Mesenchymal stem cell (in vitro differentiated cells and primary cell): Measurements from ENCODE around the gene C20orf204.

Experiments used
- DNase-seq: peaks from one replicate; pipeline ENCODE4 v3.0.0-alpha.2; 2013
- H2AFZ ChIP-seq: one replicate; pipeline ENCODE4 v1.6.1; 2013; ENCODE audit warnings: low read depth, mild to moderate bottlenecking, control low read depth, inconsistent platforms, low read length, moderate library complexity
- H2AK5ac ChIP-seq: 2 replicates; pipeline ENCODE4 v1.6.1; 2013; ENCODE audit warnings: low read length, moderate library complexity, mild to moderate bottlenecking, inconsistent platforms; ENCODE audit not compliant: severe bottlenecking
- H2BK120ac ChIP-seq: one replicate; pipeline ENCODE4 v1.6.1; 2013; ENCODE audit warnings: low read depth, mild to moderate bottlenecking, inconsistent platforms, low read length, moderate library complexity
- H2BK12ac ChIP-seq, 2 experiments: one replicate each; pipeline ENCODE4 v1.6.1; 2013; ENCODE audit warnings: inconsistent platforms in 2 of 2, low read length in 2 of 2, mild to moderate bottlenecking in 2 of 2, moderate library complexity in 2 of 2, control low read depth in 1 of 2
- H2BK15ac ChIP-seq: one replicate; pipeline ENCODE4 v1.6.1; 2013; ENCODE audit warnings: mild to moderate bottlenecking, low read depth, inconsistent platforms; ENCODE audit not compliant: poor library complexity, severe bottlenecking
- H2BK5ac ChIP-seq: 2 replicates; pipeline ENCODE4 v1.6.1; 2013; ENCODE audit warnings: low read depth, mild to moderate bottlenecking, low read length, control low read depth, inconsistent platforms; ENCODE audit not compliant: poor library complexity, severe bottlenecking
- H3K14ac ChIP-seq, 2 experiments: one replicate each; pipeline ENCODE4 v1.6.1; 2013; ENCODE audit warnings: inconsistent platforms in 2 of 2, low read length in 2 of 2, control low read depth in 1 of 2, mild to moderate bottlenecking in 1 of 2, moderate library complexity in 1 of 2
- H3K18ac ChIP-seq, 2 experiments: one replicate each; pipeline ENCODE4 v1.6.1; 2013; ENCODE audit warnings: inconsistent platforms in 2 of 2, low read length in 2 of 2, control low read depth in 1 of 2, low read depth in 1 of 2, mild to moderate bottlenecking in 1 of 2
- H3K23ac ChIP-seq, 2 experiments: one replicate each; pipeline ENCODE4 v1.6.1; 2013; ENCODE audit warnings: inconsistent platforms in 2 of 2, low read length in 2 of 2, mild to moderate bottlenecking in 2 of 2, moderate library complexity in 2 of 2, control low read depth in 1 of 2
- H3K27ac ChIP-seq: 2 replicates; pipeline ENCODE4 v1.5.1; 2013; ENCODE audit warnings: mild to moderate bottlenecking, moderate library complexity, low read length, control low read depth, inconsistent platforms; ENCODE audit not compliant: poor library complexity, severe bottlenecking
- H3K27me3 ChIP-seq, 2 experiments: 2 replicates each; pipeline versions ENCODE4 v1.6.1 to v1.7.0; 2013; ENCODE audit warnings: low read length in 2 of 2, mild to moderate bottlenecking in 2 of 2, moderate library complexity in 2 of 2, control low read depth in 1 of 2, inconsistent platforms in 1 of 2; ENCODE audit not compliant: control insufficient read depth in 1 of 2, insufficient read depth in 1 of 2
- H3K36me3 ChIP-seq, 2 experiments: 2 replicates each; pipeline versions ENCODE4 v1.6.1 to v1.7.0; 2013; ENCODE audit warnings: low read length in 2 of 2, control low read depth in 1 of 2, inconsistent platforms in 1 of 2, low read depth in 1 of 2, mild to moderate bottlenecking in 1 of 2; ENCODE audit not compliant: insufficient read depth in 2 of 2, control insufficient read depth in 1 of 2
- H3K4ac ChIP-seq, 2 experiments: one replicate each; pipeline ENCODE4 v1.6.1; 2013; ENCODE audit warnings: inconsistent platforms in 2 of 2, low read length in 2 of 2, mild to moderate bottlenecking in 2 of 2, moderate library complexity in 2 of 2, control low read depth in 1 of 2, low read depth in 1 of 2
- H3K4me1 ChIP-seq: 2 replicates; pipeline ENCODE4 v1.6.1; 2013; ENCODE audit warnings: low read depth, low read length, control low read depth; ENCODE audit not compliant: control insufficient read depth, insufficient read depth
- H3K4me2 ChIP-seq: 2 replicates; pipeline ENCODE4 v1.6.1; 2013; ENCODE audit warnings: low read length, mild to moderate bottlenecking, inconsistent platforms; ENCODE audit not compliant: poor library complexity, severe bottlenecking
- H3K4me3 ChIP-seq, 2 experiments: 2 replicates each; pipeline versions ENCODE4 v1.5.1 to v1.7.0; 2013; ENCODE audit warnings: low read length in 2 of 2, mild to moderate bottlenecking in 2 of 2, control low read depth in 1 of 2, low read depth in 1 of 2; ENCODE audit not compliant: insufficient read depth in 1 of 2
- H3K79me1 ChIP-seq: replicated peaks from 2 replicates; pipeline ENCODE4 v1.6.1; 2013; ENCODE audit warnings: mild to moderate bottlenecking, control low read depth, low read length, inconsistent platforms; ENCODE audit not compliant: poor library complexity, severe bottlenecking
- H3K9ac ChIP-seq: 2 replicates; pipeline ENCODE4 v1.7.0; 2013; ENCODE audit warnings: mild to moderate bottlenecking, low read length, moderate library complexity
- H3K9me3 ChIP-seq: 2 replicates; pipeline ENCODE4 v1.7.0; 2013; ENCODE audit warnings: mild to moderate bottlenecking, low read length; ENCODE audit not compliant: control insufficient read depth
- H4K8ac ChIP-seq: one replicate; pipeline ENCODE4 v1.6.1; 2013; ENCODE audit warnings: inconsistent platforms, mild to moderate bottlenecking, low read length, moderate library complexity
- H4K91ac ChIP-seq: one replicate; pipeline ENCODE4 v1.6.1; 2013; ENCODE audit warnings: mild to moderate bottlenecking, low read length, inconsistent platforms
- WGBS: methylation state at CpG from one replicate; pipeline ENCODE4 v1.1.7; 2013; ENCODE audit warnings: mixed read lengths; 5-methylcytosine and 5-hydroxymethylcytosine counted together

The C20orf204 gene

DNA sequence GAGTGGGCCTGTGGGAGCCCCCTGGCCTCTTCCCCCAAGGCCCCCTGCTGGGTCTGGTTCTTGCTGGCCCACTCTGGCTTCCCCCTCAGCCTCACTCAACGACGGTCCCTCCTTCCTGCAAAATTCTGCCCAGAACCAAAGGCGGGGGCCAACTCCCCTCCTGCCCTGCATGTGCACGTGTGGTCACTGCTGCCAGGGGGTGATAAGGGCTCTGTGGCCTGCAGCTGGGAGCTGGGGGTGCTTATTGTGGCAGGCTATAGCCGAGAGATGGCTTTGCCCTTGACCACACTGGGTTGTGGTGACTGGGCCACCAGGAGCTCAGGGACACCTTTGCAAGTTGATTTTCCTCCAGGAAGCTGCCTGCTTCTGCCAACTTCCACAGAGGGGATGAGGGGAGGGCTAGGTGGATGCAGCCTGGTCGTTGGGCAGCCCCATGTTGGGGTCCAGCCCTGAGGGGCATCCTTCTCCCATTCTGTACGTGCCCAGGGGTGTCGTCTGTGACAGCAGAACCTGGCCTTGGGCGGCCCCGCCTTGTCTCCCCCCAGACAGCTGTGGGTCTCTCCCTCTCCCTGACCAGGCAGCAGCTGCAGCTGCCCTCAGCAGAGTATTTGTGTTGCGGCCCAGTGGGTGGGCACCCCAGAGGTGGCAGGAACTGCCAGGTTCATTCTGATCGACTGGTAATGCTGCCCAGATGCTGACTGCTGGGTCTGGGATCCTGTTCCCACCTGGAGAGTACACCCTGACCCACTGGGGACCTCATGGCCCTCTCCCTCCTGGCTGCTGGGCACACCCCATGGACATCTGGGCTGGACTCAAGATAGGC lies 32.6 kb downstream of the C20orf204 start:
- no peak overlapping the region for H3K23ac ChIP-seq
- no peaks in the 10 kb centered on the region for H3K27me3 ChIP-seq
- H2AK5ac ChIP-seq: no peak overlapping the region
- H3K4me3 ChIP-seq: no peak overlapping the region
- H3K4ac ChIP-seq: no peak overlapping the region
- H3K79me1 ChIP-seq: peaks cover 7% of the 10 kb centered on the region
- H3K4me2 ChIP-seq: no peak overlapping the region
- H3K36me3 ChIP-seq: peaks cover 11 to 55% of the 10 kb centered on the region in 2 experiments
- H4K8ac ChIP-seq: no peak overlapping the region
- 90% methylated on average over 12 of the region's 12 CpGs for WGBS
- H2BK12ac ChIP-seq: no peak overlapping the region
- H2AFZ ChIP-seq: no peak overlapping the region
- H3K18ac ChIP-seq: no peak overlapping the region
- no peak overlapping the region for H2BK15ac ChIP-seq
- DNase-seq: no peak
- H3K27ac ChIP-seq: no peak overlapping the region
- no peak overlapping the region for H2BK120ac ChIP-seq
- no peaks in the 10 kb centered on the region for H3K9me3 ChIP-seq
- H3K4me1 ChIP-seq: peaks cover 39% of the 10 kb centered on the region
- H4K91ac ChIP-seq: no peak overlapping the region
- no peak overlapping the region for H3K9ac ChIP-seq
- no peak overlapping the region for H3K14ac ChIP-seq
- H2BK5ac ChIP-seq: no peak overlapping the region

- Histone ChIP-seq H3K27me3 (no peaks in the 10 kb centered on the region), H3K9me3 (no peaks in the 10 kb centered on the region), H3K18ac (no peak overlapping the region), H2BK15ac (no peak overlapping the region), H3K4me1 (peaks cover 33% of the 10 kb centered on the region), H3K9ac (no peak overlapping the region), H3K4ac (no peak overlapping the region), H3K4me2 (no peak overlapping the region), H3K36me3 (peaks cover 17 to 61% of the 10 kb centered on the region in 2 experiments), H4K91ac (no peak overlapping the region), H3K23ac (no peak overlapping the region), H2AFZ (no peak overlapping the region), H2BK12ac (no peak overlapping the region), H3K4me3 (no peak overlapping the region), H3K79me1 (peaks cover 2% of the 10 kb centered on the region), H2BK5ac (no peak overlapping the region), H2BK120ac (no peak overlapping the region), H2AK5ac (no peak overlapping the region), H3K14ac (no peak overlapping the region), H3K27ac (no peak overlapping the region), H4K8ac (no peak overlapping the region)
- DNase-seq: no peak
- 93% methylated on average over 20 of the region's 20 CpGs for WGBS
Observed at GRCh38 chr20:64069209-64069613, 33.2 kb downstream of the C20orf204 start.

DNA sequence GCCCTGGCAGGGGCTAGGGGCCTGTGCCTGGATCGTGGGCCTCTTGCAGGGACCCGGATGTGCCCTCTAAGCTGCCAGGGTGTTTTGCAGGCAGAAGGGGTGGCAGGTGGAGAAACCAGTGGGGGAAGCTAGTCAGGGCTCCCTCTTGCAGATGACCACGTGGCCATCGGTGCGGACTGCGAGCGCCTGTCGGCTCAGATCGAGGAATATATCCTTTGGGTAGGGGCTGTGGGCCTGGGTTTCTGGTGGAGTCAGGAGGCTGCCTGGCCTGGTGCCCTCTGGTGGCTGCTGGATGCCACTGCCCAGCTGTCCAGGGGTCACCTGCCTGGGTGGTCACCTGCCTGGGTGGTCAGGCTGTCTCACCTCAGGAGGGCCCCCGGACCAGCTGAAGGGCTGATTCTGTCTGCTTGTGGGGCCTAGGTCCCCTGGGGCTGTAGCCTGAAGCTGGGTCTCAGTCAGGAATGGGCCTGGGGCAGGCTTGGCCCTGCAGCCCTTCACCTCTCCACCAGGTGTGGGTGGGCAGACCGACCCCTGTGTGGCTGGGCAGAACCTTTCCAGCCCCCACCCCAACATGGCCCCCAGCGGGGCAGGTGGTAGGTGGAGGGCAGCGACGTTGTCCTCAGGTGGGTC lies 33.7 kb downstream of the C20orf204 start:
- Histone ChIP-seq H4K8ac (no peak overlapping the region), H3K23ac (no peak overlapping the region), H3K14ac (no peak overlapping the region), H3K4me3 (no peak overlapping the region), H2AK5ac (no peak overlapping the region), H3K18ac (no peak overlapping the region), H3K4ac (no peak overlapping the region), H4K91ac (no peak overlapping the region), H2BK12ac (no peak overlapping the region), H3K9me3 (no peaks in the 10 kb centered on the region), H2BK5ac (no peak overlapping the region), H3K4me1 (peaks cover 29% of the 10 kb centered on the region), H3K36me3 (peaks cover 17 to 66% of the 10 kb centered on the region in 2 experiments), H3K27me3 (no peaks in the 10 kb centered on the region), H3K79me1 (peaks cover 2% of the 10 kb centered on the region), H3K27ac (no peak overlapping the region), H3K9ac (no peak overlapping the region), H3K4me2 (no peak overlapping the region), H2BK120ac (no peak overlapping the region), H2AFZ (no peak overlapping the region), H2BK15ac (no peak overlapping the region)
- DNase-seq: no peak
- WGBS: 59% methylated on average over 14 of the region's 14 CpGs

DNA sequence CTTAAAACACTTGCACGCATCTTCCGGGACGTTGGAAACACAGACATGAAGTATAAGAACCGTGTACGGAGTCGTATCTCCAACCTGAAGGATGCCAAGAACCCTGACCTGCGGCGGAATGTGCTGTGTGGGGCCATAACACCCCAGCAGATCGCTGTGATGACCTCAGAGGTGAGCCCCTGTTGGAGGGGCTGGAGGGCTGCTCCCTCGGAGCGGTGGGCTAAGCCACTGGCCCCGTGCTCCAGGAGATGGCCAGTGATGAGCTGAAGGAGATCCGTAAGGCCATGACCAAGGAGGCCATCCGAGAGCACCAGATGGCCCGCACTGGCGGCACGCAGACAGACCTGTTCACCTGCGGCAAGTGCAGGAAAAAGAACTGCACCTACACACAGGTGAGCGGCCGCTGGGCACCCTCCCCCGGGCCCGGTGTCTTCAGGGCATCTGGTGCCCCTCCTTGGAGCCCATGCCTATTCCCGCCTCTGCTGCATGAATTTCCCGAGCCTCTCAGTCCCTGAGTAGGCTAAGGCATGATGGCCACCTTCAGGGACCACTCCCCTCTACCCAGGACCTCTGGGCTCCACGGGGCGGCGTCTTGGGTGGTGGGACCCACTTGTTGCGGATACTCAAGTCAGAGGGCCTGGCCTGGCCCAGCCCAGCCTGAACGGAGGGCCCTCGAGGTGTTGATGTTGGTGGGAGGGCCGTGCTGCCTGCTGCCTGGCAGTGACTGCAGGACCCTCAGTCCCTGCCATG lies 34.4 kb downstream of the C20orf204 start:
- no peak overlapping the region for H2BK120ac ChIP-seq
- no peak overlapping the region for H3K4me2 ChIP-seq
- no peak overlapping the region for H2BK5ac ChIP-seq
- H3K4ac ChIP-seq: no peak overlapping the region
- no peak overlapping the region for H3K4me3 ChIP-seq
- peaks cover 17 to 73% of the 10 kb centered on the region in 2 experiments for H3K36me3 ChIP-seq
- DNase-seq: no peak
- H3K14ac ChIP-seq: no peak overlapping the region
- no peaks in the 10 kb centered on the region for H3K27me3 ChIP-seq
- no peak overlapping the region for H2AK5ac ChIP-seq
- H3K18ac ChIP-seq: no peak overlapping the region
- 94% methylated on average over 29 of the region's 31 CpGs for WGBS
- H3K79me1 ChIP-seq: no peaks in the 10 kb centered on the region
- H2AFZ ChIP-seq: no peak overlapping the region
- no peak overlapping the region for H4K91ac ChIP-seq
- no peak overlapping the region for H2BK15ac ChIP-seq
- no peak overlapping the region for H4K8ac ChIP-seq
- no peak overlapping the region for H3K23ac ChIP-seq
- peaks cover 23% of the 10 kb centered on the region for H3K4me1 ChIP-seq
- H3K27ac ChIP-seq: no peak overlapping the region
- no peak overlapping the region for H2BK12ac ChIP-seq
- H3K9ac ChIP-seq: no peak overlapping the region
- H3K9me3 ChIP-seq: no peaks in the 10 kb centered on the region
